NCI-H146 (cell line): ENCODE data around the gene CGB7.
"Not testable (repeated sequence)": the region's sequence is repeated elsewhere in the genome, so short reads cannot be mapped to it uniquely, and the experiment has no call there.

Experiments used
- DNase-seq: peaks from one replicate; lab custom pipeline; 2025; lab: John Stamatoyannopoulos, UW

CGB7 gene

DNA sequence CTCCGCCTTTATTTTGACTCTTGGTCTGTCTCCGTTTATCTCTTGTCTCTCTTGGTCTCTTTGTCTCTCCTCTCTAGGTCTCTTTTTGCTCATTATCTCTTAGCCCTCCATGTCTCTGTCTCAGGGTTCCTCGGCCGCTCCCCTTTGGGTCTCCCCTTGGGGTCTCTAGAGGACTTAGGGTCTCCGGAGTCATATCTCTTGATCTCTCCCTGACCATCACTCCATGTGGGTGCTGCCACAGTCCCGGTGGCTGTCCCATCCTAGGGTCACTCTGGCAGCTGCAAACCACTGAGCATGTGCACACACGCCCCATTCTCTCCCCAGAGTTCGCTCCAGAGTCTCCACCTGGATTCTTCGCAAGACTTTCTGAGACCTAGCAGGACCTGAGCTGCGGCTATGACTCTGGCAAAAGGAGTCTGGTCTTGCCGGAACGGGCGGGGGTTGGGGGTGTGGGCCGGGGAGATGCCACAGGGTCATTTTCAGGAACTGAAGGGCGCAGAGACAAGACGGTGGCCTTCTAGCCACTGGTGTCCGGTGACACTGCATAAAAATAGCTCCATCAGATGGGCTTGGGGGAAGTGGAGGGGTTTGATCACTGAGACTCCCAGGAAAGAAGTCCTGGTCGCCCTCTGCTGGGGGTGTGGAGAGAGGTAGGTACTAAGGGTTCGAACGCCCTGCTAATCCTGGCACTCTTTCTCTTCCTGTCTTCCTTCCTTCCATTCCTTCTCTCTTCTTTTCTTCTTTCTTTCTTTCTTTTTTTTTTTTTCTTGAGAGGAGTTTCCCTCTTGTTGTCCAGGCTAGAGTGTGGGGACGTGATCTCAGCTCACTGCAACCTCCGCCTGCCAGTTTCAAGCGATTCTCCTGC, 16.2 kb upstream of the CGB7 start:
- DNase-seq: peak; percentile 33

GRCh38 chr19:49071860-49072547, 14.5 kb upstream of the CGB7 start:
- DNase-seq: no peak

DNA sequence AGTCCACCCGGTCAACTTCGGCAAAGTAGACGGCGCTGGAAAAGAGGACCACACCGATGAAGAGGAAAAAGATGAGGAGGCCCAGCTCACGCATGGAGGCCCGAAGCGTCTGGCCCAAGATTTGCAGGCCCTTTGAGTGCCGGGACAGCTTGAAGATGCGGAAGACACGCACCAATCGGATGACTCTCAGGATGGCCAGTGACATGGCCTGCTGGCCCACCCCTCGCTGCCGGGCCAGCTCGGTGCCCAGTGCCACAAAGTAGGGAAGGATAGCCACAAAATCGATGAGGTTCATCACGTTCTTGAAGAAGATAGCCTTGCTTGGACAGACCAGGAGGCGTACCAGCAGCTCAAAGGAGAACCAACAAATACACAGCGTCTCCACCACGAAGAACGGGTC, 12.9 kb upstream of the CGB7 start:
- no peak for DNase-seq

DNA sequence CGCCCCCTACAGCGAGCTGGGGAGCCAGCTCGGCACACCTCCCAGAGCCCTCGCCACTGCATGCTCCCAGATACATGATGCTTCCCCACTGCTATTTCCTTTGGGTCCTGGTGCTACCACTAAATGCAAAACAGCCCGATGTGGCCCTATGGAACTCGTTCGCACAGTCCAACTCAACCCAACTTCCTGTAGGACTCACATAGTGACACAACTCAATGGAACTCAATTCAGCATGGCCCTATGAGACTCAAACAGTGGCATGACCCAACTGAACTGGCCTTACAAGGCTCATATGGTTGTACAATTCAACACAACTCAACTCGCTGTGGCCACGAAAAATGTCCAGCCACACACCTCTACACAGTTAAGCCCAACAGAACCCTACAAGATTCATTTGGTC, 11.5 kb upstream of the CGB7 start:
- no peak for DNase-seq

DNA sequence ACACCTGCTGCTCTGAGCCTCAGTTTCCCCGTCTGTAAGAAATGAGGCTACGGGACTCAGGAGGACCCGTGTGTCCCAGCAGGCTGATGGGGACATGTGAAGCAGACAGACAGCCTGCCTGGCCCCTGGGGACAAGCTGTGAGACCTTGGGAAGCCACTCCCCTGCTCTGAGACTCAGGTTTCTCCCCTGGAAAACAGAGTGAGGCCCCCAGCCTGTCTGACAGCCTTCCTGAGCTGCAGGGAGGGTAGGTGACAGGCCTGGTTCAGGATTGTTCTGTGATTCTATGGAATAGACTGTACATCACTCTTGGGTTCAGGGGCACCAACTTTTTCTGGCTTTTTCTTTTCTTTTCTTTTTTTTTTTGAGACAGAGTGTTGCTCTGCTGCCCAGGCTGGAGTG, 10.0 kb upstream of the CGB7 start:
- DNase-seq: no peak

DNA sequence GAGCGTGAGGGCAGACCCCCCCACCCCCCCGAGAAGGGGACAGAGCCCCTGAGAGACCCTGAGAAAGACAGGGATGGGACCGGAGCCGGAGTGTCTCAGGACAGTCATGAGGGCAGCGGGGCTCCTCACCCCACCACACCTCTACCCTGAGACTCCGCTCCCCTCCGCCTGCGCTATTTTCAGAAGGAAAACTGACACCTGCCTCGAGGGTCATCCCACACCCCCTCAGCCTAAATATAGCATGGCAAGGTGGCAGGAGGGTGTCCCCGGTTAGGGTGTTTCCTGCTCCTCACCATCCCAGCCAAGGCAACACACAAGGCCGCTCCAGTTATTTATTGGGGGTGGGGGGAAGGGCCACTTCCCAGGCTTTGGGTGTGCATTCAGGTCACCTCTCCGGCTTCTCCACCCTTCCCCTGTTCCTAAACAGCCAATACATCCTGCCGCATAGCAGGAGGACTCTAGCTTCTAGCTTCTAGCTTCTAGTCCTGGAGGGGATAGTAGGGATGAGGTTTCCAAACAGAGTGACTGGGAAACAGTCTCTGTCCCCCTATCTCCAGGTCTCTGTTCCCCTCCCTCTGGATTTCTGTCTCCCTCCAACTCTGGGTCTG, 8.5 kb upstream of the CGB7 start:
- DNase-seq: no peak

GRCh38 chr19:49064768-49065611, 7.4 kb upstream of the CGB7 start, which contains the start of gene NTF4:
NTF4 (minus strand) TSS chr19:49064818; CDS start chr19:49061997, 2,821 bp downstream.
- DNase-seq: peak; percentile 26

- DNase-seq: no peak
Measured at GRCh38 chr19:49064029-49064629, 6.6 kb upstream of the CGB7 start.

- no peak for DNase-seq
Measured at GRCh38 chr19:49061445-49061844, 3.9 kb upstream of the CGB7 start.

DNA sequence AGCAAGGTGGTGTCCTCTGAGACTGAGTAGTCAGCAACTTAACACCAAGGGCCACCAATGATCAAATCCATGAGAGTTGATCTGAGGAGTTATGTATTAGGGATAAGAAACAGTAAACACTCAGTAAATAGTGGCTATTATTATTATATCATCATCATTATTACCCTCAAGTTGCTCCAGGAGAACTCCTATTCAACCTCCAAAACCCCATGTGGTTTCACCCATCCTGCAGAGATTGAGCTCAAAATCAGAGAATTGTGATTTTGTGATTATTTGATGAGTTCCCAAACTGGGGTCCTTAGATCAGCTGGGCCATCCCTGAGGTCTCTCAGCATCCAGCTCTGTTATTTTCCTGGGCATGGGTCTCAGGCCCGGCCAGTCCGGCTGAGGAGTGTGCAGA, 3.5 kb upstream of the CGB7 start:
- DNase-seq: no peak

DNA sequence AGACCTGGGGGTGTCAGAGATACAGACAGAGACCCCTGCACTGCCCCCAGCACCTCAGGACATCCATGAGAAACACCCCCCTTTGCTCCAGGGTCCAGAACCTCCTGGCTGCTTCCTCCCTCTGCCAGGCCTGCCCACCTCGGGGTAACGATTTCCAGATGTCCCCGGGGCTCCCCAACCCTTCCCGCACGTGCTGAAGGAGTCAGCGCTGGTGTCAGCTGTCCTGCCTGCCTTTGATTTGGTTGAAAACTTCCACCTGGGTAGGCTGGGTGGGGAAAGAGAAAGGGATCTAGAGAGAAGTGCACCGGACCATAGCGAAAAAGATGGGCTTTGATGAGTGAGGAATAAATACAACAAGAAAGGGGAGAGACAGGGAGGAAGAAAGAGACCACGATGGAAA, 1.5 kb upstream of the CGB7 start:
- DNase-seq: no peak

- DNase-seq: peak; percentile 26
Measured at GRCh38 chr19:49058562-49058961, 1.0 kb upstream of the CGB7 start.

DNA sequence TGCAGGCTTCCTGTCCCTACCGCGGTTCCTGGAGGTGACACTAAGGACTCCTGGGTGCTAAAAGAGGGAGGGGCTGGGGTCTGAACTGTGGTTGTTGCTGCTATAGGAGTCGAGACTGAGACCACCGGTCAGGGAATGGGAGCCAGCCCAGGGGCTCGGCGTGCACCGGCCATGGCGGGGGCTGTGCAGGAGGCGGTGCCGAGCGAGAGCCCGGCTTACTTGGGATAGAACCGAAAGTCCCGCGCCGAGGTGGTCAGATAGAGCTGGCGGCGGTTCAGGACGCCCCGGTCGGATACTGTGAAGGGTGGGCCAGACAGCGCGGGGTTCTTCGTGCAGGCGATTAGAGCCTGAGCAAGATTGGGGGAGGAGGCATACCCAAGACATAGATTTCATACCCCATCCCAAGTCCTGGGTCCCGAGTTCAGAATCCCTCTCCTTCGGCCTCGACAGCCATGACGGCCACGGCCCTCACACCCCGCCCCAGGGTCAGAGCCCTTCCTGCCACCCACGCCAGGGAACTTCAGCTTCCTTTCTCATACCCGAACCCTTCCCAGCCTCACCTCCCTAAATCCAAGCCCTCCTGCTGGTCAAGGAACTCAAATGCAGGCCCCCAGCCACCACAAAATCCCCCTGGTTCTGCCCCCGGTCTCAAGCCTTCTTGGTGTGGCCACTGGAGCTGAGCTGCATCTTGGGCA, 500 bp downstream of the CGB7 start:
- DNase-seq: not testable (repeated sequence)

- peak; percentile 59 for DNase-seq
Measured at GRCh38 chr19:49056101-49056901, 1.2 kb downstream of the CGB7 start.

DNA sequence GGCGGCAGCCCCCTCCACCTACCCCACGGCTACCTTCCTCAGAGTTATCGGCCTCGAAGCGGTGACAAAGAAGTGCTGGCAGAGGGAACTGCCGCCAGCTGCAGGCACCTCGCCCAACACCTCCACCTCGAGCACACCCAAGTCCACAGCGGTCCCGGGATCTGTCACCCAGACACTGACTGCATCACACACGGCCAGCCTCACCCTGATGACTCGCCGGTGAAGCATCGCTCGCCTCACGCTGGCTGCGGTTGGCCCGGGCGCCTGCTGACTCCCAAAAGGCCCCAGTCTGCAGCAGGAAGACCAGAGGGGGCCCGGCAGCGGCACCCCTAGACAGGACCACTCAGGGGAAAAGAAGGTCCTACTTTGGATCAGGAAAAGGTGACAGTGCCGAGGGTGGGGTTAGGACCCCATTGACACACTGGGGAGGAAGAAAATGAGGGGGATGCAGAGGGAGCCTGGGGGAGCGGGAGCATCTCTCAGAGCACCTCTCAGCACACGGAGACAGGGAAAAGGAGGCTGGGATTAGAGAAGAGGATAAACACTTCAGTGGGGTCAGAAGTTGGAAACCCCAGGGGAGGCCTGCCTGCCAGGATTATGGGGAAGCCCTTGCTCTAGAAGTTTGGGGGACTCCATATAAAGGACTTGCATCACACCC, 7.0 kb downstream of the CGB7 start:
- not testable (repeated sequence) for DNase-seq

DNA sequence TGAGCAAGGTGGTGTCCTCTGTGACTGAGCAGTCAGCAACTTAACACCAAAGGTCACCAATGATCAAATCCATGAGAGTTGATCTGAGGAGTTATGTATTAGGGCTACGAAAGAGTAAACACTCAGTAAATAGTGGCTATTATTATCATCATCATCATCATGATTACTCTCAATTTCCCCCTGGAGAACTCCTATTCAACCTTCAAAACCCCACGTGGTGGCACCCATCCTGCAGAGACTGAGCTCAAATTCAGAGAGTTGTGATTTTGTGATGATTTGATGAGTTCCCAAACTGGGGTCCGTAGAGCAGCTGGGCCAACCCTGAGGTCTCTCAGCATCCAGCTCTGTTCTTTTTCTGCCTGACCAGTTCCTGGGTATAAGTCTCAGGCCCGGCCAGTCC, 7.7 kb downstream of the CGB7 start:
- not testable (repeated sequence) for DNase-seq

- DNase-seq: not testable (repeated sequence)
Measured at GRCh38 chr19:49049011-49049410, 8.5 kb downstream of the CGB7 start, which contains the start of gene CGB8. CGB8 (minus strand) TSS chr19:49049111; CDS start chr19:49048739, 372 bp downstream.

DNA sequence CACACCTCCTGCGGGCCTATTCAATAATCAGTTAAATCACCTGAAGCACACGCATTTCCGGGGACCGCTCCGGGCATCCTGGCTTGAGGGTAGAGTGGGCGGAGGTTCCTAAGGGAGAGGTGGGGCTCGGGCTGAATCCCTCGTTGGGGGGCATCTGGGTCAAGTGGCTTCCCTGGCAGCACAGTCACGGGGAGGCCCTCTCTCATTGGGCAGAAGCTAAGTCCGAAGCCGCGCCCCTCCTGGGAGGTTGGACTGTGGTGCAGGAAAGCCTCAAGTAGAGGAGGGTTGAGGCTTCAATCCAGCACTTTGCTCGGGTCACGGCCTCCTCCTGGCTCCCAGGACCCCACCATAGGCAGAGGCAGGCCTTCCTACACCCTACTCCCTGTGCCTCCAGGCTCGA, 14.0 kb downstream of the CGB7 start, which contains the start of gene CGB5:
Gene CGB5, plus strand, starts transcription at position 301 of the 400 bp plus-strand sequence. CDS start 362 bp downstream, outside the sequence.
- DNase-seq: peak; percentile 30

DNA sequence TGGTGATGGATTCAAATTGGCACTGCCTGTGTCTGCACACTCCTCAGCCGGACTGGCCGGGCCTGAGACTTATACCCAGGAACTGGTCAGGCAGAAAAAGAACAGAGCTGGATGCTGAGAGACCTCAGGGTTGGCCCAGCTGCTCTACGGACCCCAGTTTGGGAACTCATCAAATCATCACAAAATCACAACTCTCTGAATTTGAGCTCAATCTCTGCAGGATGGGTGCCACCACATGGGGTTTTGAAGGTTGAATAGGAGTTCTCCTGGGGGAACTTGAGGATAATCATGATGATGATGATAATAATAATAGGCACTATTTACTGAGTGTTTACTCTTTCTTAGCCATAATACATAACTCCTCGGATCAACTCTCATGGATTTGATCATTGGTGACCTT, 14.9 kb downstream of the CGB7 start:
- DNase-seq: not testable (repeated sequence)
